Placental epithelial cell (primary cell): ENCODE results near the gene OGDHL. TPM values are rescaled to one million over a fixed set of nuclear protein-coding genes. Genes with fewer than 3 reads are reported as not detected.

Source experiments
- total RNA-seq: library from RNA; depleted of rRNA; stranded (reverse); fragments of >200 nt; gene quantifications from 2 replicates; pipeline ENCODE4 v1.2.3, GENCODE V29; 2012

The OGDHL gene
- total RNA-seq = 0.39 and 0.98 TPM in 2 replicates

GRCh38 chr10:49761789-49762565, at the start of gene OGDHL:
Gene OGDHL, minus strand, starts transcription at chr10:49762323. Its CDS starts 3,731 bp downstream, at chr10:49758592.

Other genes starting within 250 kb of the OGDHL start
- 119 and 212 TPM in 2 replicates for gene ERCC6, start 223.2 kb downstream of the OGDHL start, total RNA-seq
- 44.6 and 59.7 TPM in 2 replicates for gene SLC18A3, start 152.0 kb downstream of the OGDHL start, total RNA-seq
- 1.1 and 2.0 TPM in 2 replicates for gene CHAT, start 148.3 kb downstream of the OGDHL start, total RNA-seq
- not detected in 2 replicates for gene C10orf53, start 82.7 kb downstream of the OGDHL start, total RNA-seq
- gene PARG, start 179.7 kb upstream of the OGDHL start, total RNA-seq = 25.9 and 27.0 TPM in 2 replicates
- 9.0 and 11.9 TPM in 2 replicates for gene TIMM23B, start 179.7 kb upstream of the OGDHL start, total RNA-seq
- gene AGAP6, start 226.1 kb upstream of the OGDHL start, total RNA-seq = 2.7 and 3.6 TPM in 2 replicates